ENCODE measurements around the gene TMEM8B.

- TF ChIP-seq POLR2AphosphoS2 (IDR thresholded peaks at IDR 0.05; ENCODE audit: low read length) (no peak), ZBTB34 (CRISPR knock-in tag; IDR thresholded peaks at IDR 0.05) (no peak), MTA3 (IDR thresholded peaks at IDR 0.05; ENCODE audit: borderline replicate concordance) (no peak), NELFE (IDR thresholded peaks at IDR 0.05; ENCODE audit: insufficient read depth, insufficient read length) (no peak), CTCF (IDR thresholded peaks at IDR 0.05 in 2 of 3, conservative IDR thresholded peaks at IDR 0.05 in 1 of 3; ENCODE audit: insufficient read depth in 2 of 3, low read depth in 1 of 3, low read length in 3 of 3) (no peak), KDM5B (IDR thresholded peaks at IDR 0.05; ENCODE audit: insufficient replicate concordance, low read depth, low read length) (no peak), ZNF121 (CRISPR knock-in tag; conservative IDR thresholded peaks at IDR 0.05) (no peak), ZNF445 (CRISPR knock-in tag; IDR thresholded peaks at IDR 0.05; ENCODE audit: low read depth) (no peak), ELK1 (CRISPR knock-in tag; IDR thresholded peaks at IDR 0.05) (no peak)
Measured at GRCh38 chr9:35859310-35859989, 30.4 kb downstream of the TMEM8B start.
